Skeletal muscle satellite cell (primary cell): ENCODE results near the gene GULP1. TPM values are rescaled to one million over a fixed set of nuclear protein-coding genes. Genes with fewer than 3 reads are reported as not detected.

Experiments
- H3K27me3 ChIP-seq: 2 replicates; pipeline ENCODE4 v1.7.0; 2013; ENCODE audit warnings: low read length; ENCODE audit not compliant: control insufficient read depth, insufficient read depth
- H3K36me3 ChIP-seq: 2 replicates; pipeline ENCODE4 v1.7.0; 2013; ENCODE audit warnings: mild to moderate bottlenecking, control low read depth, low read length; ENCODE audit not compliant: insufficient read depth
- H3K4me1 ChIP-seq: 2 replicates; pipeline ENCODE4 v1.7.0; 2013; ENCODE audit warnings: low read length; ENCODE audit not compliant: control insufficient read depth, insufficient read depth
- H3K4me2 ChIP-seq: 2 replicates; pipeline ENCODE4 v1.7.0; 2013; ENCODE audit warnings: mild to moderate bottlenecking, low read length
- H3K4me3 ChIP-seq: 2 replicates; pipeline ENCODE4 v1.7.0; 2013; ENCODE audit warnings: low read length
- H3K9ac ChIP-seq: 2 replicates; pipeline ENCODE4 v1.7.0; 2013; ENCODE audit warnings: mild to moderate bottlenecking, low read depth, low read length, moderate library complexity
- H3K9me3 ChIP-seq: replicated peaks from 2 replicates; pipeline ENCODE4 v1.7.0; 2013; ENCODE audit warnings: mild to moderate bottlenecking, control low read depth, low read length
- total RNA-seq: library from RNA; depleted of rRNA; stranded (reverse); fragments of >200 nt; gene quantifications from 2 replicates; pipeline ENCODE4 v1.2.3, GENCODE V29; 2012; rRNA removed

Gene GULP1, protein sequence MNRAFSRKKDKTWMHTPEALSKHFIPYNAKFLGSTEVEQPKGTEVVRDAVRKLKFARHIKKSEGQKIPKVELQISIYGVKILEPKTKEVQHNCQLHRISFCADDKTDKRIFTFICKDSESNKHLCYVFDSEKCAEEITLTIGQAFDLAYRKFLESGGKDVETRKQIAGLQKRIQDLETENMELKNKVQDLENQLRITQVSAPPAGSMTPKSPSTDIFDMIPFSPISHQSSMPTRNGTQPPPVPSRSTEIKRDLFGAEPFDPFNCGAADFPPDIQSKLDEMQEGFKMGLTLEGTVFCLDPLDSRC
- total RNA-seq: 21.0 and 21.4 TPM in 2 replicates

DNA sequence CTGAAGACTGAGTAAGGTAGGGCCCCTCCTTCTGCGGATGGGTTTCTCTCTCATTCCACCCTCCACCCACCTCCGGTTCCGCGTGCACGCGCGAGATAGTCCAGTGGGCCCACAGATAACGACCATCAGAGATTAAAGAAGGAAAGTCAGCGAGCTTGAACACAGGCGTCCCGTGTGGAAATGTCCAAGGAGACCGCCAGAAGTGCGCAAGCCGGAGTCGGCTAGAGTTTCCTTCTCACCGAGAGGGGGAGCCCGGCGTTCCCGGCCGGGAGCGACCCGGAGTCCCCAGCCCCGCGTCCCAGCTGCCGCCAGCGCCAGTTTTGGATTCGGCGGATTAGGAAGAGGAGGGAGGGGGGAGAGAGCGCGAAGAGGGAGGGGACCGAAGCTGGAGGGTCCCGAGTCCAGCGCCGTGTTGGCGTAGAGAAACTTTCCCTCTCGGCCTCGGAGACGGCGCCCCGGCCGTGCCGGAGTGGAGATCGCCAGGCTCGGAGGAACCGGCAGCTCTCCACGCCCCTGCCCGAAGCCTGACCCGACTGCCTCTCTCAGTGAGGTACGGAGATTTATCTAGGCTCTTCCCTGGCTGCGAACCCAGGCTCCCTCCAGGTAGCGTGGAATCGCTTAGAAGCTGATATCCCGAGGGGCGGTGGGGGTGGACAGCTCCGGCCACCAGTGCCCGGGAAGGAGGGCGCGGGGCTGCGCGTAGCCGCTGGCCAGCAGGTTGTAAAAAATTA lies at the start of gene GULP1:
TSS of gene GULP1 (plus strand) at position 258 of the 731 bp plus-strand sequence. CDS start 185,829 bp downstream, outside the sequence.
- no peaks in the 10 kb centered on the region for H3K36me3 ChIP-seq
- H3K27me3 ChIP-seq: no peaks in the 10 kb centered on the region
- no peaks in the 10 kb centered on the region for H3K9me3 ChIP-seq
- H3K4me1 ChIP-seq: peaks cover 32% of the 10 kb centered on the region
- H3K9ac ChIP-seq: peak within 1 kb of the TSS; percentile 92
- H3K4me3 ChIP-seq: peak within 1 kb of the TSS; percentile 94
- peak within 1 kb of the TSS; percentile 95 for H3K4me2 ChIP-seq

DNA sequence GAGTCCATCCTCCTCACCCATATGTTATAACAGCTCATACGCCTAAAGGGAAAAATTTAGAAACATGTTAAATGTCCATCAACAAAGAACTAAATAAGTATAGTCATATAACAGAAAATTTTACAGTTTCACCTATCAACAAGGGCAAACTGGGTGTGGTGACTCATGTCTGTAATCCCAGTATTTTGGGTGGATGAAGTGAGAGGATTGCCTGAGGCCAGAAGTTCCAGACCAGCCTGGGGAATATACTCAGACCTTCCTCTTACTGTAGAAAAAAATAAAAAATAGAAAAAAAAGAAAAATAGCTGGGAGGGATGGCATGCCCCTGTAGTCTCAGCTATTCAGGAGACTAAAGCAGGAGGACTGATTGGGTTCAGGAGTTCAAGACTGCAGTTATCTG lies 48.3 kb upstream of the GULP1 start:
- no peak overlapping the region for H3K4me3 ChIP-seq
- H3K9me3 ChIP-seq: no peaks in the 10 kb centered on the region
- no peak overlapping the region for H3K9ac ChIP-seq
- H3K4me1 ChIP-seq: no peaks in the 10 kb centered on the region
- no peak overlapping the region for H3K4me2 ChIP-seq
- H3K36me3 ChIP-seq: no peaks in the 10 kb centered on the region
- H3K27me3 ChIP-seq: no peaks in the 10 kb centered on the region

GRCh38 chr2:188244383-188244782 lies 47.3 kb upstream of the GULP1 start:
- H3K9ac ChIP-seq: no peak overlapping the region

DNA sequence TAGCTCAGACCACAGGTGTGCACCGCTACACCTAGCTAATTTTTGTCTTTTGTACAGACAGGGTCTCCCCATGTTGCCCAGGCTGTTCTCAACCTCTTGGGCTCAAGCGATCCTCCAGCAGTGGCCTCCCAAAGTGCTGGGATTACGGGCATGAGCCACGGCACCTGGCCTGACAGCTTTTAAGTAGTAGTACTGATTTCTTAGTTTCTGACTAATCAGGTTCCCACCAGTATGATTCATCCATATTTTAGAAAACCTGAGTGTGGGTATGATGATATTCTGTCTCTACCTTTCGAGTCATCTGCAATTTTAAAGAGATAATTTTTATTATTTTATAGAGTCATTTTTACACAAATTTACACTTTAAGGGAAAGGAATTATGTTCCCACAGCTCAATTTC lies 46.4 kb upstream of the GULP1 start:
- H3K4me1 ChIP-seq: no peaks in the 10 kb centered on the region

More at GRCh38 chr2:188244383-188244782, 47.3 kb upstream of the GULP1 start:
- Histone ChIP-seq H3K27me3 (no peaks in the 10 kb centered on the region), H3K9me3 (no peaks in the 10 kb centered on the region), H3K4me3 (no peak overlapping the region), H3K36me3 (no peaks in the 10 kb centered on the region), H3K4me2 (no peak overlapping the region), H3K4me1 (no peaks in the 10 kb centered on the region)

GRCh38 chr2:188248513-188248912 lies 43.2 kb upstream of the GULP1 start:
- H3K36me3 ChIP-seq: no peaks in the 10 kb centered on the region
- no peaks in the 10 kb centered on the region for H3K27me3 ChIP-seq
- no peak overlapping the region for H3K9ac ChIP-seq
- no peak overlapping the region for H3K4me3 ChIP-seq
- H3K4me2 ChIP-seq: no peak overlapping the region
- no peaks in the 10 kb centered on the region for H3K4me1 ChIP-seq
- H3K9me3 ChIP-seq: no peaks in the 10 kb centered on the region

More for the DNA sequence above, 46.4 kb upstream of the GULP1 start:
- H3K9ac ChIP-seq: no peak overlapping the region
- no peaks in the 10 kb centered on the region for H3K9me3 ChIP-seq
- H3K27me3 ChIP-seq: no peaks in the 10 kb centered on the region
- H3K36me3 ChIP-seq: no peaks in the 10 kb centered on the region
- H3K4me2 ChIP-seq: no peak overlapping the region
- no peak overlapping the region for H3K4me3 ChIP-seq

DNA sequence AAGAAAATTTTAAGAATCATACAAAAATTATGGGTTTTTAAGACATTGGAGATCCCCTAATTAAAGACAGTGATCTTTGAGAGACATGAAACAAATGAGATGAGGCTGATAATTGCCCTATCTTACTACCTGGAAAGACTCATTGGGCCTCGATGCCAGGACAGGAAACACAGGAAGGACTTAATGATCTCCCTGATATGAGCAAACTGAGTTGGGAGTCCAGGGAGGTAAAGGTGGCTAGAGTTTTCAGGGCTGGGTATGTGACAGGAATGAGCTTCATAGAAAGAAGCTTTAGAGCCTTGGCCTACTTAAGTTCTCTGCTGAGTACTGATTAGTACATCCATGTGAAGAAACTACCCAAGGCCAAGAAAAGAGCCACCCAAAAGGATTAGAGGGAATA lies 40.6 kb upstream of the GULP1 start:
- Histone ChIP-seq H3K27me3 (no peaks in the 10 kb centered on the region), H3K4me2 (no peak overlapping the region), H3K4me1 (no peaks in the 10 kb centered on the region), H3K4me3 (no peak overlapping the region), H3K36me3 (no peaks in the 10 kb centered on the region), H3K9ac (no peak overlapping the region), H3K9me3 (no peaks in the 10 kb centered on the region)

GRCh38 chr2:188256420-188256819 lies 35.3 kb upstream of the GULP1 start:
- Histone ChIP-seq H3K9ac (no peak overlapping the region), H3K36me3 (no peaks in the 10 kb centered on the region), H3K27me3 (no peaks in the 10 kb centered on the region), H3K4me2 (no peak overlapping the region), H3K4me1 (no peaks in the 10 kb centered on the region), H3K9me3 (no peaks in the 10 kb centered on the region), H3K4me3 (no peak overlapping the region)

DNA sequence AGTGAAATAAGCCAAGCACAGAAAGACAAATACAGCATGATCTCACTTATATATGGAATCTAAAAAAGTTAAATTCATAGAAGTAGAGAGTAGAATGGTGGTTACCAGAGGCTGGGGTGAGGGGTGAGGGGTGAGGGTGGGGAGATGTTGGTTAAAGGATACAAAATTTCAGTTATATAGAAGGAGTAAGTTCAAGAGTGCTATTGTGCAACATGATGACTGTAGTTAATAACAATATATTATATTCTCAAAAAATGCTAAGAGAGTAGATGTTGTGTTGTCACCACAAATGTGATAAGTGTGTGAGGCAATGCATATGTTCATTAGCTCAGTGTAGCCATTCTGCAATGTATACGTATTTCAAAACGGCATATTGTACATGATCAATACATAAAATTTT lies 26.4 kb upstream of the GULP1 start:
- Histone ChIP-seq H3K27me3 (no peaks in the 10 kb centered on the region), H3K9me3 (no peaks in the 10 kb centered on the region), H3K4me2 (no peak overlapping the region), H3K4me3 (no peak overlapping the region), H3K4me1 (no peaks in the 10 kb centered on the region), H3K9ac (no peak overlapping the region), H3K36me3 (no peaks in the 10 kb centered on the region)

GRCh38 chr2:188267776-188268175 lies 23.9 kb upstream of the GULP1 start:
- no peaks in the 10 kb centered on the region for H3K36me3 ChIP-seq
- no peak overlapping the region for H3K4me3 ChIP-seq
- no peaks in the 10 kb centered on the region for H3K4me1 ChIP-seq
- no peaks in the 10 kb centered on the region for H3K9me3 ChIP-seq
- no peaks in the 10 kb centered on the region for H3K27me3 ChIP-seq
- H3K4me2 ChIP-seq: no peak overlapping the region
- no peak overlapping the region for H3K9ac ChIP-seq

DNA sequence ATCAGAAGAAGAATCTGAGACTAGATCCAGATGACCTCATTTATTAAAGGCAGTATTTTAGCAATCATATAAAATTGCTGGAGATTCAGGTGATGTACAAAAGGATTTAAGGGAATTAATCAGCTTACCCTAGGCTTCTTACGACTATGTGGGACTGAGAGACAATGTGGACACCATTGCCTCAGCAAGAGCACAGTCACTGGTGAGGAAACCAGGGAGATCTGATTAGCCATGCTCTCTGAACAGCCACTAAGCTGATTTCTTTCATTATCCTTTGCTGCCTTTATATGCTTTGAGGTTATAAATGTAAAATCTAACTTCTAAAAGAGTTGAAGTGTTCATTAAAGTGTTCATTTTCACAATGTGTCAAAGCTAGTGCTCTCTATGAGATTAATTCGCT lies 22.7 kb upstream of the GULP1 start:
- Histone ChIP-seq H3K9me3 (no peaks in the 10 kb centered on the region), H3K36me3 (no peaks in the 10 kb centered on the region), H3K4me2 (no peak overlapping the region), H3K9ac (no peak overlapping the region), H3K4me1 (no peaks in the 10 kb centered on the region), H3K27me3 (no peaks in the 10 kb centered on the region), H3K4me3 (no peak overlapping the region)

DNA sequence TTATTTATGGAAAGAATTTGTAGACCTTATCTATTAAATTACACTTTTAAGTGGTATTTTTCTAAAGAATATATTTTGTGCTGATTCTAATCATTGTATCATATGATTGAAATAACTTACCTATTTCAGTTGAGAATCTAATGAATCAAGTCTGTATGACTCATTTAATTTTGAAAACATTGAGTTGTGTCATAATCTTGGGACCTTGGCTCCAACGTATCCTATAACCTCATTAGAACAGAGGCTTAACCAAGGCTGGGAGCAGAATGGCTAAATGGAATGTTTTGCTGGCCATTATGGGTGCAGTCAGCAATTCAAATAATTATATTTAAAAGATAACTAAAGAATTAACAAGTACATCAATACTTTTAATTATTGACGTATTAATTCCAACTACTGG lies 19.6 kb upstream of the GULP1 start:
- Histone ChIP-seq H3K9me3 (no peaks in the 10 kb centered on the region), H3K36me3 (no peaks in the 10 kb centered on the region), H3K4me1 (no peaks in the 10 kb centered on the region), H3K4me3 (no peak overlapping the region), H3K9ac (no peak overlapping the region), H3K4me2 (no peak overlapping the region), H3K27me3 (no peaks in the 10 kb centered on the region)

DNA sequence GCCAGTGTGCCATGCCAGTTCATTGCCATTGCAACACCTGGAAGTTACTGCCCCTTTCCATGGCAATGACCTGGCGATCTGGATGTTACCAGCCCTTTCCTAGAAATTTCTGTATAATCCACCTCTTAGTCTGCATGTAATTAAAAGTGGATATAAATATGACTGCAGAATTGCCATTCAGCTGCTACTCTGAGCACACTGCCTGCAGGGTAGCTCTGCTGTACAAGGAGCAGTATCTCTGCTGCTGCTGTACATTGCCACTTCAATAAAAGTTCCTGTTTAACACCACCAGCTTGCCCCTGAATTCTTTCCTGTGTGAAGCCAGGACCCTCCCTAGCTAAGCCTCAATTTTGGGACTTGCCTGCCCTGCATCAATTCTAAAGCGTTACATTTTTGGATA lies 17.4 kb upstream of the GULP1 start:
- H3K4me2 ChIP-seq: no peak overlapping the region
- H3K4me1 ChIP-seq: no peaks in the 10 kb centered on the region
- no peak overlapping the region for H3K9ac ChIP-seq
- H3K36me3 ChIP-seq: no peaks in the 10 kb centered on the region
- no peaks in the 10 kb centered on the region for H3K27me3 ChIP-seq
- no peaks in the 10 kb centered on the region for H3K9me3 ChIP-seq
- H3K4me3 ChIP-seq: no peak overlapping the region
